SJCRH30 (cell line): ENCODE data around the gene GLT6D1. TPM values are rescaled to one million over a fixed set of nuclear protein-coding genes. Genes with fewer than 3 reads are reported as not detected.

Source experiments
- DNase-seq, 2 experiments: peaks; one replicate each; pipeline ENCODE4 v3.0.0-alpha.2; 2015 to 2020
- H3K27ac ChIP-seq: fragments of 250-450 bp; sonication (Bioruptor Pico); 2 replicates; pipeline ENCODE4 v1.5.1; 2020; ENCODE audit warnings: mild to moderate bottlenecking, moderate library complexity
- H3K27me3 ChIP-seq: fragments of 250-450 bp; sonication (Bioruptor Pico); 2 replicates; pipeline ENCODE4 v1.5.1; 2020; ENCODE audit warnings: mild to moderate bottlenecking, moderate library complexity
- H3K36me3 ChIP-seq: fragments of 250-450 bp; sonication (Bioruptor Pico); 2 replicates; pipeline ENCODE4 v1.5.1; 2020; ENCODE audit warnings: mild to moderate bottlenecking, moderate library complexity
- H3K4me1 ChIP-seq: fragments of 250-450 bp; sonication (Bioruptor Pico); 2 replicates; pipeline ENCODE4 v1.5.1; 2020; ENCODE audit warnings: mild to moderate bottlenecking, moderate library complexity
- H3K4me3 ChIP-seq: fragments of 250-450 bp; sonication (Bioruptor Pico); 2 replicates; pipeline ENCODE4 v1.5.1; 2020; ENCODE audit warnings: mild to moderate bottlenecking, moderate library complexity
- H3K9me3 ChIP-seq: fragments of 250-450 bp; sonication (Bioruptor Pico); replicated peaks from 2 replicates; pipeline ENCODE4 v1.5.1; 2020; ENCODE audit warnings: mild to moderate bottlenecking, moderate library complexity
- total RNA-seq: library from RNA; depleted of rRNA; stranded (reverse); fragments of >200 nt; shearing (Covaris generic); gene quantifications from 2 replicates; pipeline ENCODE4 v1.2.3, GENCODE V29; 2014

GLT6D1 gene
- total RNA-seq, 1 experiment from 2014 or later: not detected

DNA sequence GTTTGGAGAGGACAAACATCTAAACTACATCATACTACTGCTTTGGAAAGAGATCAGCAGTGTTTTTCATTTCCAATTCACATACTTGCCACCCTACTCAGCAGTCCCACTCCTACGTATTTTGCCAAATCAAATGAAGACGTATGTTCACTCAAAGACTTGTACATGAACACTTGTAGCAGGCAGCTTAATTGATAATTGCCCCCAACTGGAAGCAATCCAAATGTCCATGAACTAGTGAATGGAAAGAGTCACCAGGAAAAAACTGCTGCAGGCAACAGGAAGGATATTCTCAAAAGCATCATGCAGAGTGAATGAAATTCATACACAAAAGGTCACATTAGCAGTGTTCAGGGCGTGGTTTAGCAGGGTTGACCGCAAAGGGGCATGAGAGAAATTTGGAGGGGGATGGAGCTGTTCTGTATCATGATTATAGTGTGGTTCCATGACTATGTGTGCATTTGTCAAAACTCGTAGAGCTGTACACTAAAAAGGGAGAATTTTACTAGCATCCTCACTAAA, 39.0 kb downstream of the GLT6D1 start:
- Histone ChIP-seq H3K4me3 (no peak overlapping the region), H3K27me3 (peaks cover 9% of the 10 kb centered on the region; the same call in 1 of the 2 replicates), H3K27ac (no peak overlapping the region), H3K36me3 (no peaks in the 10 kb centered on the region), H3K9me3 (peaks cover 3% of the 10 kb centered on the region; the same call in 1 of the 2 replicates), H3K4me1 (no peaks in the 10 kb centered on the region)
- no peak for DNase-seq

DNA sequence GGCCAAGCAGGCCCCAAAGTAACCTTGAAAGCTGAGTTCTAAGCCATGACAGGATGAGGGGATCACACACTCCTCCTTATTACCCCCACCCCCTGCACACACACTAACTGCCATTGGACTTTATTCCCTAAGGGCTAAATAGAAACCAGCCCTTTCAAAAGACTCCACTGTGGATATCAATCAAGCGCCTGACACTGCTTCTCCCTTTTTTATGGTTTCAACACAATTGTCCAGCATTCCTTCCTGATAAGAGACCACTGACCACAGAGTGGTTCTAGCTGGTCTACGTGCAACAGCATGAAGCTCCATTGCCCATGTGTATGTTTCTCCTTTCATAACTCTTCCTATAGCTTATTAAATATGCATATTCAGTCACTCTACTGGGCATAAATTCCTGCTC, 43.1 kb downstream of the GLT6D1 start:
- Histone ChIP-seq H3K27ac (no peak overlapping the region), H3K9me3 (peaks cover 3% of the 10 kb centered on the region; the same call in 1 of the 2 replicates), H3K4me1 (no peaks in the 10 kb centered on the region), H3K36me3 (no peaks in the 10 kb centered on the region), H3K4me3 (no peak overlapping the region), H3K27me3 (peaks cover 4% of the 10 kb centered on the region; the same call in 1 of the 2 replicates)
- no peak for DNase-seq

DNA sequence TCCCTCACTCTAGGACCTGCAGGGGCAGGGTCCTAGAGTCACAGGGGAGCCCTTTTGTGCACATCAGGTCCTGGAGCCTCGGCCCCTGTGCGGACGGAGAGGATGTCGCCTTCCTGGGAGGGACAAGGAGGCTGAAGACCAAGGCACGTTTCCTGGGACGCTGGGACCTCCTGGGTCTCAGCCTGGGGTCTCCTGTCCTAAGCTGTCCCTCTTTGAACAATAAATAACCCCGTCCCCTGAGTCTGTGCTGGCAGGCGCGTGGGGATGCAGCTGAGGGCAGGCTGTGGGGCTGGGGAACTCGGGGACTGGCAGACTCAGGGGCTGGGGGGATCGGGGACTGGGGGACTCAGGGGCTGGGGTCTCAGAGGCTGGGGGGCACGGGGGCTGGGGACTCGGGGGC, 46.7 kb downstream of the GLT6D1 start:
- H3K27me3 ChIP-seq: peaks cover 16% of the 10 kb centered on the region; the same call in 1 of the 2 replicates
- no peak for DNase-seq
- no peak overlapping the region for H3K4me3 ChIP-seq
- no peaks in the 10 kb centered on the region for H3K4me1 ChIP-seq
- H3K27ac ChIP-seq: no peak overlapping the region
- no peaks in the 10 kb centered on the region for H3K36me3 ChIP-seq
- peaks cover 3% of the 10 kb centered on the region; the same call in 1 of the 2 replicates for H3K9me3 ChIP-seq

DNA sequence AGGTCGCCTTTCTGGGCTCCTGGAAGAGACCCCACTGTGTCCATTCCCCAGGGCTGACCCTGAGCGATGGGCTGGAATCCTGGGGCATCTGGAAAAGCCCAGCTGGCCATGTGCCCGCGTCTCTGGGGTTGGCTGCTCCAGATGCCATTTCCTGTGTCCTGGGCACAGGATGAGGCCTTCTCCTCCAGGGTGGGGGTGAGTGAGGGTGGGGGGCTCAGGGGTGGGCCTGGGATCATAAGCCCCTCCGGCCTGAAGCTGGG, 47.1 kb downstream of the GLT6D1 start:
- Histone ChIP-seq H3K27me3 (peaks cover 16% of the 10 kb centered on the region; the same call in 1 of the 2 replicates), H3K4me3 (no peak overlapping the region), H3K4me1 (no peaks in the 10 kb centered on the region), H3K36me3 (no peaks in the 10 kb centered on the region), H3K27ac (no peak overlapping the region), H3K9me3 (peaks cover 1% of the 10 kb centered on the region; the same call in 1 of the 2 replicates)
- DNase-seq: no peak

DNA sequence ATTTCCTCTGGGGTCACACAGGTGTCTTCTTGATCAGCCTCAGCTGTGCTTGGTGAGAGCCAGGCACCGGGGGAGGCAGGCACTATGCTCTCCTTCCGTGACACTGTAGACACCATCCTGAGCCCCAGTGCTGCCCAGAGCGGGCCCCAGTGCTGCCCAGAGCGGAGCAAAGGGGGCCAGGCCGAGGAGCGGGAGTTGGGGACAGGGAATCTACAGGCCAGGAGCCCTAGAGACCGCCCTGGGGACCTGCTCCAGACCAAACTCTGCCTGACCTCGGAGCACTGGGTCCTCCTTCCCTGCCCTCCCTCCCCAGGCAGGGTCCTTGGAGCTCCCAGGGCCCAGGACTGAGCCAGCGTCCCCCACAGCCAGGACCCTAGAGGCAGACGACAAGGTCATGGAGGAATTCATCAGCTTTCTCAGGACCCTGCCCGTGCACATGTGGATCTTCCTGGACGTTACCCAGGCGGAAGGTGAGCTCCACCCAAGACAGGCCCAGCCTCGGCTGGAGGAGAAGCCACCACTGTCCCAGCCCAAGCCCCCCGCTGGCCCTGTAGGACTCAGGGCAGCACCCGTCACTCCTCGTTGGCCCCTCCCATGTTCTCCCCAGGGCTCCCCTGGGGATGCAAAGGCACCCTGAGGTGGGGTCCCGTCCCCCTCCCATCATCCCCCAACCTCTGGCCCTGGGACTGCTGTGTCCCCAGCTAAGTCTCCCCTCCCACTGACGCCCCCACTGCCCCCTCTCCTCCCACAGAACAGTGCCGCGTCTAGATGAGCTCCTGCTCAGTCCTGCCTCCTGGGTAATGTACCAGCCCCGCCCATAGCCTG, 47.6 kb downstream of the GLT6D1 start:
- H3K4me3 ChIP-seq: no peak overlapping the region
- H3K9me3 ChIP-seq: no peaks in the 10 kb centered on the region
- no peak overlapping the region for H3K27ac ChIP-seq
- no peaks in the 10 kb centered on the region for H3K36me3 ChIP-seq
- peaks cover 16% of the 10 kb centered on the region; the same call in 1 of the 2 replicates for H3K27me3 ChIP-seq
- no peak for DNase-seq
- H3K4me1 ChIP-seq: no peaks in the 10 kb centered on the region

DNA sequence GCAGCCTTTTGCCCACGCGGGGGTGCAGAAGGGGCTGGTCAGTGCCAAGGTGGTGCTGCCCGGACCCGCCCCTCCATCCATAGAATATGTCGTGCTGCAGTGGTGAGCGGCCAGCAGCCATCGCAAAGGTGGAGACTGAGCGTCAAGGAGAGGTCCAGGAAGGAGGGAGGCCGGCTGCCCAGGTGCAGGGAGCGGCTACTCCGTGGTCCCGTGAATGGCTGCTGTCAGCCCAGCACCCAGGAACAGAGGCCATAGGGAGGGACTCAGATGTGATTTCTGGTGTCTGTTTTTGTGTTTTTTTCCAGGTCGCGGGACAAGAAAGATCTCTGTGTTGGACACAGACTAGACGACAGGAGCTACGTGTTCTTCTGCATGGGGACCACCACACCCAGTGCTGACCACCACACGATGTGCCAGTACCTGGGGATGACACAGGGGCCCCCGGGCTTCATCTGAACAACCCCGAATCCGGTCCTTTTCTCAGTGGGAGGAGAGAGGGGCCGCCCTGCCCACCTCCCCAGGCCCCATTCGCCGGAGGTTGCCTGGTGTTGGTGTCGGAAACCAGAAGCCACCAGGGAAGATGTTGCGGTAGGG, 48.8 kb downstream of the GLT6D1 start:
- Histone ChIP-seq H3K36me3 (no peaks in the 10 kb centered on the region), H3K4me1 (no peaks in the 10 kb centered on the region), H3K4me3 (no peak overlapping the region), H3K27me3 (peaks cover 25% of the 10 kb centered on the region; the same call in 1 of the 2 replicates), H3K27ac (no peak overlapping the region), H3K9me3 (no peaks in the 10 kb centered on the region)
- DNase-seq: no peak

DNA sequence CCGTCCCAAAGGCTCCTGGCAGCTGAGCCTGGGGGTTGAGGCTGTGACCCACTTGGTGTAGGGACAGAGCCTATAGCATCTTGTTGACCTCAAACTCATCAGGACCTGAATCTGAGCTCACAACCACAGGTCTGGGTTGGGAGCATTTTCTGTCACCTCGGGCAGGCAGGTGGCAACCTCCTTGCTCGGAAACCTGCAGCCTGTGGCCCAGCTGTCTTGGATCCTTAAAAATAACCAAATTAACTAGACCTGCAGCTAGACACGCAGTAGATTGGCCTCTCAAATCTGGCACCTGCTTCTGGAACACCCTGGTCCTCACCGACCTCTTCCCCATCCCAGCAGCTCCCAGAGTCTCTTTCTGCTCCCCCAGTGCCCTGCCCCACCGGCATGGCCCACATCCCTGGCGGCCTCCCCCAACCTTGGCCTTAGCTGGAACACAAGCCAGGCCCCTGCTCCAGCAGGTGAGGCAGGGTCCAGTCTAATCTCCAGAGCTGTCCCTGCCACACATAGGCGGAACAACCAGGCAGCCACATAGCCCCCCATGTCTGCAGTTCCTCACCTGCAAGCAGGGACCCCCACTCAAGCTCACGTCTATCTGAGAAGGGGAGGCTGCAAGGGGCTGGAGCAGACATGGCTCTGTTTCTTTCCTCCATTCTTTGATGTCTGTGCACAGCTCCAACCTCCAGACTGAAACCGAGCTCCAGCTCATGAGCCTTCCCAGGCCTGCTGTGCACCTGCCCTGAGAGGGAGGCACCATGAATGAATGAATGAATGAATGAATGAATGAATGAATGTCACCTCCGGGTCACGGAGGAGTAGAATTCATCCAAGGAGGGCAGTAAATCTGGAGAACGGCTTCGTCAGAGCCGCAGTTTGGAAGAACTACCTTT, 49.5 kb downstream of the GLT6D1 start:
- Histone ChIP-seq H3K27me3 (peaks cover 25% of the 10 kb centered on the region; the same call in 1 of the 2 replicates), H3K4me3 (no peak overlapping the region), H3K36me3 (no peaks in the 10 kb centered on the region), H3K9me3 (no peaks in the 10 kb centered on the region), H3K4me1 (no peaks in the 10 kb centered on the region), H3K27ac (no peak overlapping the region)
- no peak for DNase-seq

DNA sequence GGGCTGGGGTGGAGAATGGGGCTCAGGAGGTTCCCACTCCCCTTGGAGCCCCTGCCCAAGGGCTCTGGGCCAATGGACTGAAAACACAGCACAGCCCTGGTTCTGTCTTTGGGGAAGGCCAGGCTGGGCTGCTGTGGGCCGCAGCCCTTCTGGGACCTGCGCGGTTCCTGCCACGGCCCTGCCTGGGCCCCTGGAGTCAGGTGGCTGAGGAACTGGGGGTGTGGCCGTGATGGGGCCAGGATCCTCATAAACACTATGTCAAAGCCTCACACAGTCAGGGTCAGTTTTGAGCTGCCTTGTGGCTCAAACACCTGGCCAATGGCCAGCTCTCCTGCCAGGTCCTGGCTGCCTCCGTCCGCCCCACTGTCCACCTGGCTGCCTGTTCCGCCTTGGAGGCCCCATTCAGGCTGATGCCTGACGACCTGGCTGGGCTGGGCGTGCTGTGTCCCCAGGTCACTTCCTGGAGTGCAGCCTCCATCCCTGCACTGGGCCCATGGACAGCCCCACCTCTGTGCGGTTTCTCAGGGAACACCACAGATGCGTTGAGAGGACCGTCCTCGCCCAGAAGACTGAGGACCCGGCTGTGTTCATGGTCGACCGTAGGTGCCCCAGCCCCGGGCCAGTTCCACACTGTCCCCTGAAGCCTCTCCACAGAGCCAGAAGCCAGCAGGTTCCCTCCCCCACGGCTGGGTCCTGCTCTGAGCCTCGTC, 50.3 kb downstream of the GLT6D1 start:
- H3K4me1 ChIP-seq: no peaks in the 10 kb centered on the region
- H3K4me3 ChIP-seq: no peak overlapping the region
- DNase-seq: no peak
- no peaks in the 10 kb centered on the region for H3K36me3 ChIP-seq
- peaks cover 25% of the 10 kb centered on the region; the same call in 1 of the 2 replicates for H3K27me3 ChIP-seq
- no peak overlapping the region for H3K27ac ChIP-seq
- H3K9me3 ChIP-seq: no peaks in the 10 kb centered on the region

DNA sequence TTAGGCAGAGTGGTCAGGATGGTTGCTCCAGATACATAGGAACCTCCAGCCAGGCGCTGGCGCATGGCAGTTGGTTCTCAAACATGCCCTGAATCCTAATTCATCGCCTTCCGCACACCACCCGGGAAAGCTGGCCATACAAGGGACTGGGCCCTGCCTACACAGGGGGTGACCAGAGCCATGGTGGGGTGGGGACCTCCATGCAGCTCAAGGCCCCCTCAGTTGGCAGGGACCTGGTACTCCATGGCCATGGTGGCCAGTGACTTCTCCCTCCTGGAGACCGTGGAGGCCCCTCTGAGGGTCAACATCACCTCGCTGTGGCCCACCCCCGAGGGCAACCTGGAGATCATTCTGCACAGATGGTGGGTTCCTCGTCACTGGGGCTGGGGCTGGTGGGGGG, 51.0 kb downstream of the GLT6D1 start:
- Histone ChIP-seq H3K4me3 (no peak overlapping the region), H3K27me3 (peaks cover 25% of the 10 kb centered on the region; the same call in 1 of the 2 replicates), H3K4me1 (no peaks in the 10 kb centered on the region), H3K9me3 (no peaks in the 10 kb centered on the region), H3K36me3 (no peaks in the 10 kb centered on the region), H3K27ac (no peak overlapping the region)
- DNase-seq: no peak

DNA sequence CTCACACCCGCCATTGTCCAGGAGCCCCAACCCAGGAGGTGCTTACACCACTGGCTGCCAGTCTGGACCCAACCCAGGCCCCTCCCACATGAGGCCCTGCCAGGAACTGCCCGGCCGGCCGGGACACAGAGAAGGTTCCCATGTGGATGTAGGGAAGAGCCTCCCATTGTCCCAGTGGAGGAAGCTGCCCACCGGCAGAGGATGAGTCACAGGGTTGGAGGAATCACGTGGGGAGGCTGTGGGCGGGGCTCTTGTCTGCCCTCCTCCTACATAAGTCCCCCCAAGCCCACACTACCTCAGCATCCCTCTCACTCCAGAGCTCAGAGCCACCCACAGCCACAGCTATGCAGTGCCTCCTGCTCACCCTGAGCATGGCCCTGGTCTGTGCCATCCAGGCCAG, 51.7 kb downstream of the GLT6D1 start:
- DNase-seq: peak; percentile 13 to 24
- Histone ChIP-seq H3K27ac (no peak overlapping the region), H3K4me1 (no peaks in the 10 kb centered on the region), H3K9me3 (no peaks in the 10 kb centered on the region), H3K4me3 (no peak overlapping the region), H3K36me3 (no peaks in the 10 kb centered on the region), H3K27me3 (peaks cover 25% of the 10 kb centered on the region; the same call in 1 of the 2 replicates)

DNA sequence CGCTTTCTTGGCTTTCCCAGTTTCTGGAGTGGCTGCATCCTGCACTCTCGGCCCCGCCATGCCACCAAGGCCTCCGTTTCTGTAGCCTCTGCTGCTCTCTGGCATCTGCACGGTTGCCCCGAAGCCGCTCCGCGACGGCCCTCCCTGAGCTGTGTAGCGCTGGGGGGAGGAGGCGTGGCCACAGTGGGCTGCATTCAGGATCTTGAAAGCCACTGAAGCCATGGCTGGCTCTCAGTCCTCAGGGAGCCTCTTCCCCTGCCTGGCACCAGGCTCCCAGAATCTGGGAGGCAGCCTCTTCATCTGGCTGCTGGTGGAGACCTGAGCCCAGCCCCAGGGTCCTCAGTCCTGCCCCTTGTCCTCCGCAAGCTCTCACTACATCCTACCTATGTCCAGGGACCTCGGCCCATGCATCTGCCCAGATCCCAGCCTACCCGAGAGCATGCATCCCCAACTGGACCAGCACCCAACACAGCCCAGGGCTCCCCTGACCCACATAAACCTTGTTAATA, 52.7 kb downstream of the GLT6D1 start:
- Histone ChIP-seq H3K4me1 (no peaks in the 10 kb centered on the region), H3K27me3 (peaks cover 25% of the 10 kb centered on the region; the same call in 1 of the 2 replicates), H3K27ac (no peak overlapping the region), H3K9me3 (no peaks in the 10 kb centered on the region), H3K36me3 (no peaks in the 10 kb centered on the region), H3K4me3 (no peak overlapping the region)
- no peak for DNase-seq

DNA sequence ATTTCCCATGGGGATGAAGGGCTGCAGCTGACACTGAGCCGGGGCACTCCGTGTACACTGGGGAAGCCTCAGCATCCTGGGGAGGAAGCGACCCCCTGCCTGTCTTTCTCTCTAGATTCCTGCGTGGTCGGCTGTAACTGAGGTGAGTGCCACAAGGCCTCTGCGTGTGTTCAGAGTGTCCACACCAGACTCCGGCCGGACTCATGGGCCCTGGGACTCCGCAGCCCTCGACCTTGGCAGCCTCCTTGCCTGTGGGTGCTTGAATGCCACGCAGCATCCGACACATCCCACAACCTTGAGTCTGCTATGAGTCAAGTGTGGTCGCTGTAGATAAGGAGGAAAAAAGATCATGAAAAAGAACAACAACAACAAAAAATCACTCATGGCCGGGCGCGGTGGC, 54.4 kb downstream of the GLT6D1 start:
- H3K9me3 ChIP-seq: no peaks in the 10 kb centered on the region
- H3K36me3 ChIP-seq: no peaks in the 10 kb centered on the region
- peaks cover 11% of the 10 kb centered on the region; the same call in 1 of the 2 replicates for H3K27me3 ChIP-seq
- no peak for DNase-seq
- H3K4me3 ChIP-seq: no peak overlapping the region
- H3K27ac ChIP-seq: no peak overlapping the region
- H3K4me1 ChIP-seq: no peaks in the 10 kb centered on the region

DNA sequence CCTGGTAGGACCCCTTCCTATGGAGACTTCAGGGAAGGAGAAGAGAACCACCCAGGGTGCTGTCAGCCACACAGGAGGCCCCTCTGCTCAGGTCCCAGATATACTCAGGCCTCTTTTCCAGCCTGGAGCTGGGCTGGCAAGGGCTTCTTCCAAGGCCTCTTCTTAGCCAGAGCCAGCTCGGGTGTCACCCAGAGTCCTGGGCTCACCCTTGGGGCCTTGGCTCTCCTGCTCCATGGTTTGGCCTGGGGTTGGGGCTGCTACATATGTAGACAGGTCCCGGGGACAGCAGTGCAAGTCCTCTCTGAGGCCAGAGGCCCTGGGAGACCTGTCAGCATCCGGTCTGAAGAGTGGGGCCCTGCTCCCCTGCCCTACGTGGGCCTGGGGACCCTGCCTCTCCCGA, 55.0 kb downstream of the GLT6D1 start:
- Histone ChIP-seq H3K9me3 (no peaks in the 10 kb centered on the region), H3K27me3 (peaks cover 9% of the 10 kb centered on the region; the same call in 1 of the 2 replicates), H3K4me3 (no peak overlapping the region), H3K4me1 (no peaks in the 10 kb centered on the region), H3K36me3 (no peaks in the 10 kb centered on the region), H3K27ac (no peak overlapping the region)
- no peak for DNase-seq

DNA sequence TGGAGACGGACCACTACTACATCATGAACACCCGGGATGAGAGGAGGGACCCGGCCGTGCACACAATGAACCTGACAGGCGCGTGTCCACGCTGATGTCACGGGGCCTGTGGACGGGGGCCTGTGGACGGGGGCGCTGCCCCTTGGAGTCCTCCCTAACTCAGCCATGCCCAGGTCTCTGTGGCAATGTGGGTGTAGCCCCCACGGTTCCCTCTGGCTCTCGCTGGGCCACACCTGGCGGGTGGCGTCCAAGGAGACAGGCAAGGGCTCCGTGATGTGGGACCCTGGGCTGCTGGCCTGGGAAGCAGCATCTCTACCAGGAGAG, 55.7 kb downstream of the GLT6D1 start:
- Histone ChIP-seq H3K36me3 (no peaks in the 10 kb centered on the region), H3K27ac (no peak overlapping the region), H3K9me3 (no peaks in the 10 kb centered on the region), H3K27me3 (peaks cover 9% of the 10 kb centered on the region; the same call in 1 of the 2 replicates), H3K4me1 (no peaks in the 10 kb centered on the region), H3K4me3 (no peak overlapping the region)
- no peak for DNase-seq
